Activated CD4-positive, alpha-beta T cell treated with anti-CD3 and anti-CD28 coated beads, Interleukin-2, amount 10 ng/mL, durations not matched to agents 24 days and 14 days (primary cell): ENCODE measurements around the gene GATAD1. TPM values are rescaled to one million over a fixed set of nuclear protein-coding genes. Genes with fewer than 3 reads are reported as not detected.
A peak's percentile ranks its signal among the peaks of the same experiment; 100 is the strongest.
"Not testable (repeated sequence)": the region's sequence is repeated elsewhere in the genome, so short reads cannot be mapped to it uniquely, and the experiment has no call there.

ENCODE experiments used
- DNase-seq: peaks from one replicate; pipeline ENCODE4 v3.0.0; 2022
- H3K27ac Mint-ChIP-seq: one replicate; pipeline ENCODE4 v1.8.0; 2022; ENCODE audit warnings: mild to moderate bottlenecking, mixed read lengths
- H3K27me3 Mint-ChIP-seq: one replicate; pipeline ENCODE4 v1.8.0; 2022; ENCODE audit warnings: mixed read lengths
- H3K36me3 Mint-ChIP-seq: one replicate; pipeline ENCODE4 v1.8.0; 2022; ENCODE audit warnings: low read depth, mild to moderate bottlenecking, mixed read lengths
- H3K4me1 Mint-ChIP-seq: one replicate; pipeline ENCODE4 v1.8.0; 2021; ENCODE audit warnings: mixed read lengths
- H3K4me3 Mint-ChIP-seq: one replicate; pipeline ENCODE4 v1.8.0; 2022; ENCODE audit warnings: mild to moderate bottlenecking, moderate library complexity, mixed read lengths
- H3K9me3 Mint-ChIP-seq: one replicate; pipeline ENCODE4 v1.8.0; 2021; ENCODE audit warnings: mixed read lengths
- intact Hi-C: fragments of 100-400 bp; cut with micrococcal nuclease; formaldehyde crosslinking; loops from one replicate; pipeline ENCODE4 v1.15.1; 2023
- total RNA-seq: library from RNA; stranded (reverse); gene quantifications from 2 replicates; pipeline ENCODE4 v1.2.3, GENCODE V29; 2022

The GATAD1 gene
- total RNA-seq, 1 donor from 2014 or later = 21.4 TPM

- H3K27ac Mint-ChIP-seq = no peak overlapping the region
- no peaks in the 10 kb centered on the region for H3K27me3 Mint-ChIP-seq
- DNase-seq = no peak
- H3K9me3 Mint-ChIP-seq = no peaks in the 10 kb centered on the region
- H3K4me3 Mint-ChIP-seq = no peak overlapping the region
- no peaks in the 10 kb centered on the region for H3K4me1 Mint-ChIP-seq
- H3K36me3 Mint-ChIP-seq = no peaks in the 10 kb centered on the region
- intact Hi-C loops = no loop called here
Measured at GRCh38 chr7:92478711-92479110, 31.4 kb downstream of the GATAD1 start.

GRCh38 chr7:92479146-92479545, 31.9 kb downstream of the GATAD1 start:
- DNase-seq, H3K4me3 Mint-ChIP-seq, H3K27ac Mint-ChIP-seq, intact Hi-C loops, H3K36me3 Mint-ChIP-seq, H3K27me3 Mint-ChIP-seq, H3K9me3 Mint-ChIP-seq, H3K4me1 Mint-ChIP-seq: not testable (repeated sequence)

- H3K36me3 Mint-ChIP-seq, H3K27me3 Mint-ChIP-seq, DNase-seq, H3K4me3 Mint-ChIP-seq, H3K27ac Mint-ChIP-seq, H3K4me1 Mint-ChIP-seq, intact Hi-C loops, H3K9me3 Mint-ChIP-seq: not testable (repeated sequence)
Measured at GRCh38 chr7:92483624-92484023, 36.3 kb downstream of the GATAD1 start.

GRCh38 chr7:92484226-92484625, 36.9 kb downstream of the GATAD1 start:
- H3K4me1 Mint-ChIP-seq, intact Hi-C loops, H3K27ac Mint-ChIP-seq, DNase-seq, H3K4me3 Mint-ChIP-seq, H3K36me3 Mint-ChIP-seq, H3K9me3 Mint-ChIP-seq, H3K27me3 Mint-ChIP-seq: not testable (repeated sequence)

DNA sequence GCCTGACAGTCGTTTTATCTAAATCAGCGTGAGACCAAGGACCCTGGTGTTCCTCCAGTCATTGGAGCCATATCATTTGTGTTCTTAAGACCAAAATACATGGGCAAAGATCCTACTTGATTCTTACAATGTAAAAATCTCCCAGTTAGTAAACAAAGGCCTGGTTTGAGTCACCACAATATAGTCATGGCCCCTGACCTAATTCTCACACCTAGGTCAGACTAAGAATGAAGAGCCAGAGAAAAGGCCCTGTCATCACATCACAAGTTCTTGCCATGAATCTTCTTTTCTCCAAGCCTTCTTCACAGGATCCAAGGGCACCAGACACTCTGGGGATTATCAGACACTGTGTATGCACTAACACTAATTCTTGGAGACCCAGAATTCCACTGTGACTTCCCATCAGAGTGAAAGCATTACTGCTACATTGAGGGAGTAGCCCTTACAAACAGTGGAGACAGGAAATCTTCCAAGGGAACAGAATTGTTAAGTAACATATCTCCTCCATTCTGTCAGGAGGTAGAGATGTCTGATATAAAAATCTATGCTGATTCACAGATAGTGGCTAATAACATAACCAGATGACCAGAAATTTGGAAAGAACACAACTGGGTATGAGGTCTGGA, 38.1 kb downstream of the GATAD1 start:
- Mint-ChIP-seq H3K4me3 (no peak overlapping the region), H3K27ac (no peak overlapping the region), H3K9me3 (no peaks in the 10 kb centered on the region), H3K36me3 (peaks cover 11% of the 10 kb centered on the region), H3K27me3 (no peaks in the 10 kb centered on the region), H3K4me1 (no peaks in the 10 kb centered on the region)
- DNase-seq = no peak
- intact Hi-C loops = no loop called here

- Mint-ChIP-seq H3K4me1 (no peaks in the 10 kb centered on the region), H3K27me3 (no peaks in the 10 kb centered on the region), H3K4me3 (no peak overlapping the region), H3K9me3 (no peaks in the 10 kb centered on the region), H3K36me3 (peaks cover 12% of the 10 kb centered on the region), H3K27ac (no peak overlapping the region)
- no peak for DNase-seq
- intact Hi-C loops = no loop called here
Measured at GRCh38 chr7:92485974-92486373, 38.7 kb downstream of the GATAD1 start.

GRCh38 chr7:92487804-92488203, 40.5 kb downstream of the GATAD1 start:
- Mint-ChIP-seq H3K4me1 (no peaks in the 10 kb centered on the region), H3K27me3 (no peaks in the 10 kb centered on the region), H3K4me3 (no peak overlapping the region), H3K9me3 (no peaks in the 10 kb centered on the region), H3K27ac (no peak overlapping the region), H3K36me3 (peaks cover 18% of the 10 kb centered on the region)
- intact Hi-C loops = no loop called here
- DNase-seq = no peak

- no peaks in the 10 kb centered on the region for H3K4me1 Mint-ChIP-seq
- no peaks in the 10 kb centered on the region for H3K9me3 Mint-ChIP-seq
- H3K27me3 Mint-ChIP-seq = no peaks in the 10 kb centered on the region
- H3K4me3 Mint-ChIP-seq = no peak overlapping the region
- peaks cover 24% of the 10 kb centered on the region for H3K36me3 Mint-ChIP-seq
- H3K27ac Mint-ChIP-seq = no peak overlapping the region
- intact Hi-C loops = no loop called here
- peak; percentile 22 for DNase-seq
Measured at GRCh38 chr7:92489634-92490033, 42.4 kb downstream of the GATAD1 start.

DNA sequence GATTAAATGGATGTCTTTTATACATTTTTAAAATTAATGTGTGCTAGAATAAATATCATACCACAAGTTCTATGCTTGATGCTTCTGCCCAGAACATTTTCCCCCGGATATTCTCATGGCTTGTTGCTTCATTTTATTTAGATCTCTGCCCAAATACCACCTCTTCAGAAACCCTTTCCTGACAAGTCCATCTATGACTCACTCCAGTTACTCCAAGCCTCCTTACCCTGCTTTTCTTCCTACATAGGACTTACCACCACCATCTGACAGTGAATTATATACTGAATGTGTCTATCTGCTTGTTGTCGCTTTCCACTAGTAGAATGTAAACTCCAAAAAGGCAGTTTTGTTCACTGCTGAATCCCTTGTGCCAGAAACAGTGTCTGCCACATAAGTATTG, 49.6 kb downstream of the GATAD1 start:
- Mint-ChIP-seq H3K36me3 (peaks cover 28% of the 10 kb centered on the region), H3K9me3 (no peaks in the 10 kb centered on the region)
- peak; percentile 14 for DNase-seq

GRCh38 chr7:92498557-92498956, 51.3 kb downstream of the GATAD1 start:
- peak; percentile 42 for DNase-seq
- H3K36me3 Mint-ChIP-seq = peaks cover 28% of the 10 kb centered on the region
- H3K27me3 Mint-ChIP-seq = no peaks in the 10 kb centered on the region

More for the DNA sequence above, 49.6 kb downstream of the GATAD1 start:
- no peak overlapping the region for H3K27ac Mint-ChIP-seq
- H3K4me3 Mint-ChIP-seq = no peak overlapping the region
- intact Hi-C loops = no loop called here
- H3K4me1 Mint-ChIP-seq = no peaks in the 10 kb centered on the region
- no peaks in the 10 kb centered on the region for H3K27me3 Mint-ChIP-seq

GRCh38 chr7:92503767-92504166, 56.5 kb downstream of the GATAD1 start:
- intact Hi-C loops = no loop called here

More at GRCh38 chr7:92498557-92498956, 51.3 kb downstream of the GATAD1 start:
- Mint-ChIP-seq H3K27ac (no peak overlapping the region), H3K9me3 (no peaks in the 10 kb centered on the region), H3K4me3 (no peak overlapping the region), H3K4me1 (peaks cover 2% of the 10 kb centered on the region)
- intact Hi-C loops = no loop called here

DNA sequence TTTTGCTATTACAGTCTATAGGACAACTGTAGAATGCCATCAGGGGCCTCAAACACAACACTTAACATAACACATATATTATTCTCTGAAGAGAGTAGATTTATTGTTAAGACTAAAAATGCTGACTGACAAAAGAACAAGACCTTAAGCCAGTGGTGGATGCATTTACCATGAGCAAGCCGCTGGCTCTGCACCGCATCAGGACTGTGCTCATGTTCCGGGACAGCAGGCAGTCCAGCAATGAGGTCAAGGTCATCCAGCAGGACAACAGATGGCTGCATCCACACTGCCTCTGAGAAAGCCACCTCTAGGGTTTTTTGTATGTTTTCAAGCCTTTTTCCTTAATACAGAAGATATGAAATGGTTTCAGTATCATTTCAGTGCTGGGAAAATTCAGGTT, 57.3 kb downstream of the GATAD1 start:
- intact Hi-C loops = no loop called here
- H3K36me3 Mint-ChIP-seq = peaks cover 23% of the 10 kb centered on the region
- peaks cover 8% of the 10 kb centered on the region for H3K4me1 Mint-ChIP-seq
- no peak overlapping the region for H3K4me3 Mint-ChIP-seq
- no peak for DNase-seq
- H3K9me3 Mint-ChIP-seq = no peaks in the 10 kb centered on the region
- H3K27ac Mint-ChIP-seq = no peak overlapping the region
- H3K27me3 Mint-ChIP-seq = no peaks in the 10 kb centered on the region

More at GRCh38 chr7:92503767-92504166, 56.5 kb downstream of the GATAD1 start:
- peak; percentile 53 for DNase-seq
- H3K36me3 Mint-ChIP-seq = peaks cover 27% of the 10 kb centered on the region
- H3K27ac Mint-ChIP-seq = no peak overlapping the region
- H3K27me3 Mint-ChIP-seq = no peaks in the 10 kb centered on the region
- peaks cover 8% of the 10 kb centered on the region for H3K4me1 Mint-ChIP-seq
- no peaks in the 10 kb centered on the region for H3K9me3 Mint-ChIP-seq
- H3K4me3 Mint-ChIP-seq = no peak overlapping the region

DNA sequence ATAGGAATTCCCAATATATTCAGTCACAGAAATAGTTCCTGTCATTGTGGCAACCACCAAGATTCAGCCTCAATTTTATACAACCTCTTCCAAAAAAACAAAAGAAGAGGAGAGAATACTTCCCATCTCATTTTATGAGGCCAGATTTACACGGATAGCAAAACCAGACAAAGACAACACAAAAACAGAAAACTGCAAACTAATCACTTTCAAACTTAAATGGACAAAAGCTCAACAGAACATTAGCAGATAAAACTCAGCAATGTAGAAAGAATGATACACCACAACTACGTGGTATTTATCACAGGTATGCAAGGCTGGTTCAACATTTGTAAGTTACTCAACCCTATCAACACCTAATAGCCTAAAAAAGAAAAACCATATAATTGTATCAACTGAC, 59.1 kb downstream of the GATAD1 start:
- peaks cover 15% of the 10 kb centered on the region for H3K36me3 Mint-ChIP-seq
- H3K4me1 Mint-ChIP-seq = peaks cover 8% of the 10 kb centered on the region
- no peak overlapping the region for H3K27ac Mint-ChIP-seq
- no peak for DNase-seq
- H3K9me3 Mint-ChIP-seq = no peaks in the 10 kb centered on the region
- intact Hi-C loops = no loop called here
- H3K27me3 Mint-ChIP-seq = no peaks in the 10 kb centered on the region
- no peak overlapping the region for H3K4me3 Mint-ChIP-seq

DNA sequence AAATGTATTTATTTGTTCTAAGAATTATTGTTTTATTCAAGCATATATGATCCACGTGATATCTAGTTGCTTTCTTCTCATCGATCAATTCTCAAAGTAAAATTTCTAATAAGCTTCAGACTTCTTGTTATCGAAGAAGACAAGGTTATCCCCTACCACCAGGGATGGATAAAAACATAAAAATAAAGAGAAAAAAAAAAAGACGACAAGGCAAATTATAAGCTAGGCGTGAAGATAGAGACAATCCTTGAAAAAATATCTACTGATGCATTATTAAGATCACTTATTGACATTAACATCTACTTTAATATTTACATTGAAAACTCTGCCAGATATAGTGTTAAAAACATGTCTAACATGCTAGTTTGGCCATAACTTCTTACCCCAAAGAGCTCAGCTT, 61.7 kb downstream of the GATAD1 start:
- DNase-seq = no peak
- Mint-ChIP-seq H3K4me3 (no peak overlapping the region), H3K36me3 (peaks cover 12% of the 10 kb centered on the region), H3K9me3 (no peaks in the 10 kb centered on the region), H3K4me1 (peaks cover 2% of the 10 kb centered on the region), H3K27ac (no peak overlapping the region), H3K27me3 (no peaks in the 10 kb centered on the region)
- intact Hi-C loops = no loop called here
